Measurements from ENCODE around the gene CLIC6. TPM values are rescaled to one million over a fixed set of nuclear protein-coding genes. Genes with fewer than 3 reads are reported as not detected.

Gene CLIC6
- total and polyA plus RNA-seq, 2 of the 8 experiments (the other 6 are each of a cell fraction or from before 2014, with no cell fraction given), result 0.42 to 1.3 TPM

GRCh38 chr21:34724131-34724856 is 55.5 kb downstream of the CLIC6 start:
- H3K79me2 ChIP-seq (ENCODE audit: control insufficient read depth in 1 of 2, insufficient read depth in 2 of 2, low read length in 2 of 2), result no peaks in the 10 kb centered on the region
- H4K5ac ChIP-seq (ENCODE audit: insufficient read length, low read depth, low read length), result no peak overlapping the region
- no peak overlapping the region for H3K14ac ChIP-seq (ENCODE audit: insufficient read length)
- H3K23me2 ChIP-seq (ENCODE audit: low read depth, low read length), result no peaks in the 10 kb centered on the region; the same call in 1 of the 2 replicates
- H3K27ac ChIP-seq (ENCODE audit: low read depth, low read length), result no peak overlapping the region
- H3K4ac ChIP-seq (replicated peaks; ENCODE audit: insufficient read length, low read depth, low read length), result no peak overlapping the region
- H2AFZ ChIP-seq (ENCODE audit: low read length), result no peak overlapping the region
- no peak for FAIRE-seq
- no peak overlapping the region for H3K4me3 ChIP-seq (ENCODE audit: extremely low read depth in 1 of 4, insufficient read depth in 2 of 4, low read depth in 3 of 4, low read length in 4 of 4)
- no peaks in the 10 kb centered on the region for H3K79me1 ChIP-seq (ENCODE audit: low read depth, low read length)
- H3K9ac ChIP-seq (replicated peaks in 1 of 4; ENCODE audit: extremely low read depth in 1 of 4, low read depth in 3 of 4, low read length in 3 of 4), result no peak overlapping the region
- no peak overlapping the region for H2AK5ac ChIP-seq (ENCODE audit: low read depth, low read length)
- no peak overlapping the region for H3K23ac ChIP-seq (ENCODE audit: insufficient read length)
- no peak overlapping the region for H2BK20ac ChIP-seq (ENCODE audit: low read length)
- no peak overlapping the region for H2BK12ac ChIP-seq (ENCODE audit: low read depth, low read length)
- H4K91ac ChIP-seq (replicated peaks; ENCODE audit: insufficient read length, low read length), result no peak overlapping the region
- peaks cover 0 to 5% (median 0%) of the 10 kb centered on the region in 4 experiments; a peak in 1 of 7 replicates for H3K4me1 ChIP-seq (replicated peaks in 1 of 4; ENCODE audit: control insufficient read depth in 3 of 4, insufficient read depth in 4 of 4, low read length in 3 of 4)
- H3K9me3 ChIP-seq (ENCODE audit: insufficient read depth in 2 of 2, low read depth in 1 of 2, low read length in 1 of 2), result no peaks in the 10 kb centered on the region
- H3K27me3 ChIP-seq (replicated peaks in 1 of 4; ENCODE audit: control insufficient read depth in 3 of 4, extremely low read depth in 1 of 4, insufficient read depth in 3 of 4, low read length in 3 of 4), result no peaks in the 10 kb centered on the region
- H2BK15ac ChIP-seq (ENCODE audit: low read length), result no peak overlapping the region
- DNase-seq (ENCODE audit: low read depth in 1 of 2, low spot score in 2 of 2), result no peak
- H4K20me1 ChIP-seq (replicated peaks in 1 of 2; ENCODE audit: control insufficient read depth in 1 of 2, insufficient read depth in 2 of 2, low read length in 2 of 2), result no peaks in the 10 kb centered on the region
- H3K18ac ChIP-seq (ENCODE audit: extremely low read depth, low read length), result no peak overlapping the region
- 100% methylated on average over 1 of the region's 2 CpGs; no CpG with 5 or more reads in 1 of the 2 experiments for WGBS, 2 experiments (ENCODE audit: extremely low coverage in 1 of 2, insufficient coverage in 1 of 2, insufficient read length in 1 of 2, insufficient replicate concordance in 2 of 2, low coverage in 1 of 2, low lambda C conversion rate in 2 of 2, missing lambda C conversion rate in 1 of 2)
- H2BK120ac ChIP-seq (replicated peaks; ENCODE audit: low read depth, low read length), result no peak overlapping the region
- H3K56ac ChIP-seq (replicated peaks; ENCODE audit: insufficient read length, low read depth, low read length), result no peak overlapping the region
- no peaks in the 10 kb centered on the region for H3K36me3 ChIP-seq (ENCODE audit: control insufficient read depth in 2 of 4, insufficient read depth in 4 of 4, low read length in 3 of 4)
- no peak overlapping the region for H2BK5ac ChIP-seq (ENCODE audit: low read depth, low read length)
- TF ChIP-seq TCF12 (IDR thresholded peaks at IDR 0.05; ENCODE audit: low read depth, low read length), result no peak
- no peak for TF ChIP-seq GABPA (IDR thresholded peaks at IDR 0.05; ENCODE audit: borderline replicate concordance, insufficient read depth, low read length)
- TF ChIP-seq RXRA (IDR thresholded peaks at IDR 0.05; ENCODE audit: insufficient read depth, low read depth, low read length), result no peak
- TF ChIP-seq KDM1A (IDR thresholded peaks at IDR 0.05; ENCODE audit: borderline replicate concordance, low read length), result no peak
- no peak for TF ChIP-seq RFX5 (IDR thresholded peaks at IDR 0.05; ENCODE audit: borderline replicate concordance, low read depth, low read length)
- no peak for TF ChIP-seq ZNF274 (IDR thresholded peaks at IDR 0.05; ENCODE audit: borderline replicate concordance, extremely low read depth, low read length)
- no peak for TF ChIP-seq RAD21 (IDR thresholded peaks at IDR 0.05 in 1 of 2, conservative IDR thresholded peaks at IDR 0.05 in 1 of 2; ENCODE audit: low read depth in 2 of 2, low read length in 2 of 2)
- no peak for TF ChIP-seq PHF8 (conservative IDR thresholded peaks at IDR 0.05; ENCODE audit: low read depth, low read length)
- H3K4me2 ChIP-seq (ENCODE audit: insufficient read depth in 1 of 2, low read depth in 2 of 2, low read length in 2 of 2), result no peak overlapping the region
- H4K8ac ChIP-seq (ENCODE audit: extremely low read depth, insufficient read depth, low read length), result no peak overlapping the region
- ChIA-PET POLR2A (ENCODE audit: partially characterized antibody) (no interaction called here), CTCF (ENCODE audit: partially characterized antibody) (interaction anchor here (0.5 to 3.6 kb wide), 11 partner anchors 9 to 1303 kb away, joined by 3 to 54 read pairs (median 4); no protein-coding TSS in a partner anchor)
